HepG2 (cell line): Measurements from ENCODE around the gene NGF. TPM values are rescaled to one million over a fixed set of nuclear protein-coding genes. Genes with fewer than 3 reads are reported as not detected.

Experiments
- ATAC-seq: fragments of 200-7000 bp; cut with Tn5 transposase; 3 replicates; pipeline ENCODE4 v1.9.1; 2020; ENCODE audit warnings: mild to moderate bottlenecking, moderate library complexity
- BruUV-seq: library from RNA; stranded (reverse); fragments of 400-500 nt; replicated peaks from 2 replicates; lab custom pipeline; 2021; lab: Mats Ljungman, UMichigan
- CTCF ChIA-PET: fragments of 300-600 bp; formaldehyde crosslinking; extraction: SDS; loops from one replicate; lab custom pipeline; 2021; ENCODE audit warnings: low total read pairs, inconsistent platforms, low intra/inter-chr PET ratio; lab: Yijun Ruan, JAX
- POLR2A ChIA-PET: fragments of 350-600 bp; sonication (Branson Sonifier 250); formaldehyde crosslinking; loops from one replicate; lab custom pipeline; 2020; ENCODE audit warnings: antibody characterized with exemption, inconsistent platforms; lab: Yijun Ruan, JAX
- DNase-seq: peaks from one replicate; pipeline ENCODE4 v3.0.0-alpha.2; 2015; ENCODE audit warnings: low spot score
- FAIRE-seq: peaks from 3 replicates; lab custom pipeline; 2011; peaks lifted over from hg19 to GRCh38; lab: Jason Lieb, UNC
- H2AFZ ChIP-seq: one replicate; pipeline ENCODE4 v1.6.1; 2011; ENCODE audit warnings: low read length, inconsistent platforms
- H3K27ac ChIP-seq: fragments of 300-600 bp; 3 replicates; pipeline ENCODE4 v1.8.0; 2011; ENCODE audit warnings: mixed run types, mild to moderate bottlenecking, mixed read lengths, low read length, inconsistent platforms; ENCODE audit not compliant: insufficient read depth; ENCODE audit errors: extremely low read length
- H3K27me3 ChIP-seq, 2 experiments: fragments of 200-600 bp in 1 of 2; 2 replicates in 1 of 2; 3 replicates in 1 of 2; pipeline versions ENCODE4 v1.6.0 to v1.8.0; 2011; ENCODE audit warnings: low read length in 2 of 2, mild to moderate bottlenecking in 2 of 2, moderate library complexity in 2 of 2, inconsistent platforms in 1 of 2; ENCODE audit not compliant: insufficient read depth in 2 of 2, control insufficient read depth in 1 of 2
- H3K36me3 ChIP-seq, 2 experiments: fragments of 200-600 bp in 1 of 2; replicated peaks in 1 of 2; 2 replicates in 1 of 2; 3 replicates in 1 of 2; pipeline versions ENCODE4 v1.5.1 to v1.8.0; 2011; ENCODE audit warnings: low read length in 2 of 2, inconsistent platforms in 1 of 2; ENCODE audit not compliant: insufficient read depth in 2 of 2, control insufficient read depth in 1 of 2
- H3K4me1 ChIP-seq: 2 replicates; pipeline ENCODE4 v1.5.1; 2012; ENCODE audit warnings: low read length, inconsistent platforms; ENCODE audit not compliant: insufficient read depth
- H3K4me2 ChIP-seq: 2 replicates; pipeline ENCODE4 v1.6.0; 2011; ENCODE audit warnings: low read depth, low read length, inconsistent platforms
- H3K4me3 ChIP-seq, 3 experiments: fragments of 200-600 bp in 1 of 3; sonication (generic), shearing (Covaris generic) in 1 of 3; replicated peaks in 1 of 3; 2 replicates each; pipeline ENCODE4 v1.5.1; 2011 to 2016; ENCODE audit warnings: low read length in 3 of 3, inconsistent platforms in 2 of 3, low read depth in 2 of 3, mild to moderate bottlenecking in 2 of 3, control low read depth in 1 of 3, mixed read lengths in 1 of 3; ENCODE audit not compliant: insufficient read depth in 1 of 3
- H3K79me2 ChIP-seq: one replicate; pipeline ENCODE4 v1.6.1; 2011; ENCODE audit warnings: low read length, inconsistent platforms; ENCODE audit not compliant: insufficient read depth
- H3K9ac ChIP-seq: 2 replicates; pipeline ENCODE4 v1.6.0; 2011; ENCODE audit warnings: mild to moderate bottlenecking, low read depth, low read length, inconsistent platforms; ENCODE audit not compliant: insufficient read depth
- H3K9me3 ChIP-seq: 2 replicates; pipeline ENCODE4 v1.5.1; 2012; ENCODE audit warnings: mild to moderate bottlenecking, low read length
- H4K20me1 ChIP-seq: 2 replicates; pipeline ENCODE4 v1.6.0; 2011; ENCODE audit warnings: inconsistent platforms, mild to moderate bottlenecking, low read length, moderate library complexity; ENCODE audit not compliant: insufficient read depth
- ATF7 ChIP-seq, 2 experiments: fragments of 450-650 bp in 1 of 2; sonication (generic) in 1 of 2; formaldehyde crosslinking in 1 of 2; IDR thresholded peaks; 2 replicates each; pipeline versions ENCODE4 v1.4.0 to v1.6.1; 2016 to 2020; ENCODE audit warnings: antibody characterized with exemption in 1 of 2, mild to moderate bottlenecking in 1 of 2, missing genetic modification reagents in 1 of 2
- ATM ChIP-seq: fragments of 450-650 bp; IDR thresholded peaks from 2 replicates; pipeline ENCODE4 v1.7.1; 2017; ENCODE audit warnings: mild to moderate bottlenecking, borderline replicate concordance
- BCL3 ChIP-seq: sonication (generic); formaldehyde crosslinking; IDR thresholded peaks from 2 replicates; pipeline ENCODE4 v1.5.1; 2020; ENCODE audit warnings: mild to moderate bottlenecking, missing genetic modification reagents, moderate library complexity
- DPF2 ChIP-seq: sonication (generic); formaldehyde crosslinking; IDR thresholded peaks from 2 replicates; pipeline ENCODE4 v1.4.0; 2020; ENCODE audit warnings: mild to moderate bottlenecking, low read depth, missing genetic modification reagents, borderline replicate concordance
- IKZF1 ChIP-seq: fragments of 450-650 bp; IDR thresholded peaks from 2 replicates; pipeline ENCODE4 v1.7.1; 2016
- MTF2 ChIP-seq: sonication (generic); formaldehyde crosslinking; IDR thresholded peaks from 2 replicates; pipeline ENCODE4 v1.5.0; 2020; ENCODE audit warnings: missing genetic modification reagents, borderline replicate concordance
- PRPF4 ChIP-seq: fragments of 200-400 bp; formaldehyde crosslinking; IDR thresholded peaks from 2 replicates; pipeline ENCODE4 v1.6.1; 2016; ENCODE audit warnings: low read length, low read depth; ENCODE audit not compliant: poor library complexity, severe bottlenecking
- SNAPC4 ChIP-seq: sonication (generic); formaldehyde crosslinking; IDR thresholded peaks from 2 replicates; pipeline ENCODE4 v1.4.0; 2020; ENCODE audit warnings: mild to moderate bottlenecking, missing genetic modification reagents
- SRSF4 ChIP-seq: fragments of 200-400 bp; formaldehyde crosslinking; IDR thresholded peaks from one replicate; pipeline ENCODE4 v1.6.1; 2018; ENCODE audit warnings: mild to moderate bottlenecking, low read depth, low read length, moderate library complexity; ENCODE audit not compliant: poor library complexity, severe bottlenecking
- TBP ChIP-seq: sonication (generic); formaldehyde crosslinking; IDR thresholded peaks from 2 replicates; pipeline ENCODE4 v1.5.0; 2020; ENCODE audit warnings: missing genetic modification reagents
- ZBTB7B ChIP-seq: sonication (generic); formaldehyde crosslinking; IDR thresholded peaks from 2 replicates; pipeline ENCODE4 v1.4.0; 2020; ENCODE audit warnings: missing genetic modification reagents
- ZBTB8A ChIP-seq: sonication (generic); formaldehyde crosslinking; IDR thresholded peaks from 2 replicates; pipeline ENCODE4 v1.4.0; 2020; ENCODE audit warnings: mild to moderate bottlenecking, low read depth, missing genetic modification reagents, borderline replicate concordance
- ZNF17 ChIP-seq: sonication (generic); formaldehyde crosslinking; IDR thresholded peaks from 2 replicates; pipeline ENCODE4 v1.5.0; 2020; ENCODE audit warnings: mild to moderate bottlenecking, missing genetic modification reagents
- ZNF253 ChIP-seq: sonication (generic); formaldehyde crosslinking; IDR thresholded peaks from 2 replicates; pipeline ENCODE4 v1.8.0; 2022; ENCODE audit warnings: mild to moderate bottlenecking, missing genetic modification reagents, borderline replicate concordance
- ZNF367 ChIP-seq: sonication (generic); formaldehyde crosslinking; IDR thresholded peaks from 2 replicates; pipeline ENCODE4 v1.4.0; 2020; ENCODE audit warnings: missing genetic modification reagents, borderline replicate concordance
- WGBS: methylation state at CpG from one replicate; pipeline ENCODE4 v1.1.6; 2017; ENCODE audit warnings: low lambda C conversion rate; 5-methylcytosine and 5-hydroxymethylcytosine counted together
- in situ Hi-C: cut with HindIII; loops from 2 replicates; pipeline ENCODE4 v1.10.0; 2017; ENCODE audit warnings: low pct_unique_long_range_greater_than_20kb; ENCODE audit not compliant: extremely low pct_ligation_motif_present
- intact Hi-C: fragments of 100-400 bp; cut with micrococcal nuclease; formaldehyde crosslinking; loops from one replicate; pipeline ENCODE4 v1.10.0; 2022; ENCODE audit not compliant: unreplicated experiment
- polyA plus RNA-seq, 8 experiments: library from polyadenylated mRNA; depleted of rRNA in 3 of 8; stranded (reverse) in 7 of 8; unstranded in 1 of 8; fragments of >200 nt; fragmentation: Illumina TruSeq in 4 of 8; extraction: Trizol in 4 of 8; gene quantifications; 2 replicates each; pipeline versions ENCODE4 v1.2.1 to v1.2.3, GENCODE V29; 2011 to 2016; ENCODE audit warnings: low read depth in 4 of 8, missing spikeins in 1 of 8, mixed read lengths in 1 of 8; ENCODE audit not compliant: insufficient read depth in 1 of 8
- total RNA-seq, 5 experiments: library from RNA; depleted of rRNA; stranded (reverse); fragments of >200 nt; fragmentation: Illumina TruSeq; extraction: Trizol; gene quantifications; 2 replicates each; pipeline ENCODE4 v1.2.3, GENCODE V29; 2016; ENCODE audit warnings: low read depth in 1 of 5

The NGF gene
- total and polyA plus RNA-seq, 2 of the 13 experiments (the other 11 are each of a cell fraction or from before 2014, with no cell fraction given), result not detected

GRCh38 chr1:115314092-115314491 is 24.0 kb downstream of the NGF start (continued):
- no peak for TF ChIP-seq ZNF253
- TF ChIP-seq ZBTB8A (CRISPR knock-in tag), result no peak
- no peak for TF ChIP-seq IKZF1
- TF ChIP-seq, all 625 proteins: peak for 0

- no peaks in the 10 kb centered on the region for H3K36me3 ChIP-seq
- H3K27ac ChIP-seq, result no peak overlapping the region
- no peak overlapping the region for H3K9ac ChIP-seq
- no peaks in the 10 kb centered on the region for H4K20me1 ChIP-seq
- no peaks in the 10 kb centered on the region for H3K4me1 ChIP-seq
- in situ Hi-C loops (no loop called here), intact Hi-C loops (no loop called here)
- ATAC-seq (no peak), FAIRE-seq (no peak), DNase-seq (no peak)
- H2AFZ ChIP-seq, result no peak overlapping the region
- H3K4me3 ChIP-seq, result no peak overlapping the region
- no peaks in the 10 kb centered on the region for H3K9me3 ChIP-seq
- H3K4me2 ChIP-seq, result no peak overlapping the region
- H3K79me2 ChIP-seq, result no peaks in the 10 kb centered on the region
- ChIA-PET CTCF (no interaction called here), POLR2A (no interaction called here)
- TF ChIP-seq ZNF367 (CRISPR knock-in tag) (no peak), ATM (no peak), ATF7 (IDR thresholded peaks at IDR 0.05) (no peak), ATF7 (CRISPR knock-in tag; IDR thresholded peaks at IDR 0.05) (no peak), ZBTB7B (CRISPR knock-in tag) (no peak), ZNF17 (CRISPR knock-in tag) (no peak), SRSF4 (no peak), MTF2 (no peak), PRPF4 (no peak), BCL3 (no peak), TBP (no peak), SNAPC4 (CRISPR knock-in tag) (no peak), DPF2 (CRISPR knock-in tag) (no peak)
- no peaks in the 10 kb centered on the region for H3K27me3 ChIP-seq
- BruUV-seq, result no TSS peak
- WGBS, result 0% methylated on average over 1 of the region's 1 CpG
Observed at GRCh38 chr1:115313182-115313581, 24.9 kb downstream of the NGF start.
